Femur (tissue), 1 donor: ENCODE measurements around the gene SYNGAP1.

Experiments
- DNase-seq: peaks from one replicate; pipeline ENCODE4 v3.0.0-alpha.2; 2017

Gene SYNGAP1

GRCh38 chr6:33405386-33405940 lies 14.4 kb upstream of the SYNGAP1 start:
- no peak for DNase-seq

GRCh38 chr6:33406126-33406525 lies 13.7 kb upstream of the SYNGAP1 start:
- no peak for DNase-seq

GRCh38 chr6:33407132-33407718 lies 12.6 kb upstream of the SYNGAP1 start:
- no peak for DNase-seq

GRCh38 chr6:33410050-33410710 lies 9.7 kb upstream of the SYNGAP1 start:
- DNase-seq: peak; percentile 99

DNA sequence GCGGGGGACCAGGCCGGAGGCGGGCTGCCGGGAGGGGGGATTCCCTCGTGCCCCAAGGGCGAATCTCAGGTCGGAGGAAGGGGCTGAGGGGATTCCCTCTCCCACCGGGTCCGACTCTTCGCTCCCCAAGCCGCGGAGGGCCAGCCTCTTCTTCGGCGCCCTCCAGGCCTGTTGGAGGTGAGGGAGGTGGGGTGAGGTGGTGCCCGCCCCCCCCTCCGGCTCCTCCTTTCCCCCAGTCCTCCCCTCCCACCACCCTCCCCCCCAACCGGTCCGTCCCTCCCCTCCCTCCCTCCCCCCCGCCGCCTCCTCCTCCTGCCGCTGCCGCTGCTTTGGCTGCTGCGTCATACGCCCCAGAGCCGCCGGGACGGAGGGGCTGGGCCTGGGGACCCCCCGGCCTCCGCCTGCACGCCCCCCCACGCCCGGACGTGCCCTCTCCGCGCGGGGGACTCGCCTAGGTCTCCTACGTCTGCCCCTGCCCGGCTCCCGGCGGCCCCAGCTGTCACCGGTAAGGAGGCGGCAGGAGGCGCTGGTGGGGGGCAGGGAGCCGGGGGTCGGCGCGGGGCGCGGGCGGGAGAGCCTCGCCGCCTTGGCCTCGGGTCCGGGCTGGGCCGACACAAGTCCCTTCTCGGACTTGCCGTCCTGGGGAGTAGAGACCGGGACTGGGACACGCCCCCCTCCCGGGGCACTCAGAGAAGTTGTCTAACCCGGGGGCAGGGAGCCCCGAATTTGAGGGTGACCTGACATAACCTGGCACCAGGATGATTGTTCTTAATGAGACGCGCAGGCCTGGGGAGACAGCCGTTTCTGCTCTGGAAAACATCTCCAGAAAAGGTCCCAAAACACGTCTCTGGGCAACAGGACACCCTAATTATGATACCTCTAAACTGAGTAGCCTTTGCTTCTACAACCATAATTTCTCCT lies 8.9 kb upstream of the SYNGAP1 start, which contains the start of gene PHF1:
Gene PHF1, plus strand, starts transcription at position 304 of the 921 bp plus-strand sequence. CDS start 1,250 bp downstream, outside the sequence.
- DNase-seq: no peak

- DNase-seq: no peak
Measured at GRCh38 chr6:33411632-33412005, 8.2 kb upstream of the SYNGAP1 start.

DNA sequence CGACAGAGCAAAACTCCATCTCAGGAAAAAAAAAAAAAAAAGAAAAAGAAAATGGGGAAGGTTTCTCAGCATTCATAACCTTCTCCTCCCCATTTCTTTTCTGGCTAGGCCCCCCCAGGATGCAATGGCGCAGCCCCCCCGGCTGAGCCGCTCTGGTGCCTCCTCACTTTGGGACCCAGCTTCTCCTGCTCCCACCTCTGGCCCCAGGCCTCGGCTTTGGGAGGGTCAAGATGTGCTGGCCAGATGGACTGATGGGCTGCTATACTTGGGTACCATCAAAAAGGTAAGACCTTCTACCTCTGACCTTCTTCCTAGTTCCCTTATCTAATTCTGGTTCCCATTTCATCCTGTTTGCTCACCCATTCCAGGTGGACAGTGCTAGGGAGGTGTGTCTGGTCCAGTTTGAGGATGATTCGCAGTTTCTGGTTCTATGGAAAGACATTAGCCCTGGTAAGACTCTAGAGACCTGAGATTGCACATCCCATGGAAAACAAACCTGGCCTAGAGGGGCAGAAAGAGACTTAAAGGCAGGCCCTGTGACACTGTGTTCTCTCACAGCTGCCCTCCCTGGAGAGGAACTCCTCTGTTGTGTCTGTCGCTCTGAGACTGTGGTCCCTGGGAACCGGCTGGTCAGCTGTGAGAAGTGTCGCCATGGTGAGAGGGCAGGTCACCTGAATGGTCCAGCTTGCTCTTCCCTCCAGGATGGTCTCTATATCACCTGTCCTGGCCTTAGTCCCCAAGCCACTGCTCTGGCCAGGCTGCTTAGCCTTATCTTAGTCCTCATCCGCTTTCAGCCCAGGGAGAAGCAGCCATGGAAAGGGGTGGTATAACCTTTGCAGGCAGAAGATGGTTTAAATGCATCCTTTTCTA lies 7.5 kb upstream of the SYNGAP1 start:
- DNase-seq: no peak

DNA sequence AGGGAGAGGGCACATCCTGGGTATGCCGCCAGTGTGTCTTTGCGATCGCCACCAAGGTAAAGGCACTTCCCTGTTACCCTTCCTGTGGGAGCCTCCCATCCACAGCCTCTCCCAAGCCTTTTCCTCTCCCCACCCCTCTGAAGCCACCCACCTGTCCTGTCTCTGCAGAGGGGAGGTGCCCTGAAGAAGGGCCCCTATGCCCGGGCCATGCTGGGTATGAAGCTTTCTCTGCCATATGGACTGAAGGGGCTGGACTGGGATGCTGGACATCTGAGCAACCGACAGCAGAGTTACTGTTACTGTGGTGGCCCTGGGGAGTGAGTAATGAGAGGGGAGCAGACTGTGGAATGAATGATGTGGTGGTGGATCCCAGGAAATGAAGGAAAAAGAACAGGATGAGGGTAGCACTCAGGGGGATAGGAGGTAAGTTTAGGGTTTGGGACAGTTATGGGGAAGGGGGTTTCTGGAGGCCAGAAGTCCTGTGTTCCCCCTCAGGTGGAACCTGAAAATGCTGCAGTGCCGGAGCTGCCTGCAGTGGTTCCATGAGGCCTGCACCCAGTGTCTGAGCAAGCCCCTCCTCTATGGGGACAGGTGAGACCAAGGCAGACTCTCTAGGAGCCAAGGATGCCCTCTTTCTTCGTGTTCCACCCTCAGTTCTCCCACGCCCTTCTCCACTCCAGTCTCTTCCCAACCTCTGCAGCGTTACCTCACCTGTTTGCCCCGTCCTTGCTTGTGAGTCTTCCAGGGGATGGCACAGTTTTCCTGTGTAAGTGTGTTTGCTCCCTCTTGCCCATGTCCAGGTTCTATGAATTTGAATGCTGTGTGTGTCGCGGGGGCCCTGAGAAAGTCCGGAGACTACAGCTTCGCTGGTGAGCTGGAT lies 6.4 kb upstream of the SYNGAP1 start:
- DNase-seq: peak; percentile 10

DNA sequence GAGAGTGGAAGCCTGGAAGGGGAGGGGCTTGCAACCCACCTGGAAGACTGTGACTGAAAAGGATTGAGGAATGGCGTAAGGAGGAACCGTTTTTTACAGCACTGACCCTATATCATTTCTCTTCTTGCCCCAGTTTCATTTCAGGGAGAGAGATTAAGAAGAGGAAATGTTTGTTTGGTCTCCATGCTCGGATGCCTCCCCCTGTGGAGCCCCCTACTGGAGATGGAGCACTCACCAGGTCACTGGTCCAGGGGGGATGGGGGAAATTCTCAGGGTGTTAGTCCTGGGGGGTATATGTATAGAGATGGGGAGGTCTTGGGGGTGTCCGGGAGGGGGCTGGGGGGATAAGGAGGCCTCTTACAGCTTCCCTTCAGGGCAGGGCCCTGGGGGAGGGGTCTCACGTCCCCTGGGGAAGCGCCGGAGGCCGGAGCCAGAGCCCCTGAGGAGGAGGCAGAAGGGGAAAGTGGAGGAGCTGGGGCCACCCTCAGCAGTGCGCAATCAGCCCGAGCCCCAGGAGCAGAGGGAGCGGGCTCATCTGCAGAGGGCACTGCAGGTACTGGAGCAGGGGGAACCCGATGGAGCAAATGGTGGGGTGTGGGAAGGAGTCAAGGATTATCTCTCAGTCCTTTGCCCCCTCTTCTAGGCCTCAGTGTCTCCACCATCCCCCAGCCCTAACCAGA lies 5.1 kb upstream of the SYNGAP1 start:
- DNase-seq: no peak

GRCh38 chr6:33415831-33416230 lies 4.0 kb upstream of the SYNGAP1 start:
- DNase-seq: no peak

DNA sequence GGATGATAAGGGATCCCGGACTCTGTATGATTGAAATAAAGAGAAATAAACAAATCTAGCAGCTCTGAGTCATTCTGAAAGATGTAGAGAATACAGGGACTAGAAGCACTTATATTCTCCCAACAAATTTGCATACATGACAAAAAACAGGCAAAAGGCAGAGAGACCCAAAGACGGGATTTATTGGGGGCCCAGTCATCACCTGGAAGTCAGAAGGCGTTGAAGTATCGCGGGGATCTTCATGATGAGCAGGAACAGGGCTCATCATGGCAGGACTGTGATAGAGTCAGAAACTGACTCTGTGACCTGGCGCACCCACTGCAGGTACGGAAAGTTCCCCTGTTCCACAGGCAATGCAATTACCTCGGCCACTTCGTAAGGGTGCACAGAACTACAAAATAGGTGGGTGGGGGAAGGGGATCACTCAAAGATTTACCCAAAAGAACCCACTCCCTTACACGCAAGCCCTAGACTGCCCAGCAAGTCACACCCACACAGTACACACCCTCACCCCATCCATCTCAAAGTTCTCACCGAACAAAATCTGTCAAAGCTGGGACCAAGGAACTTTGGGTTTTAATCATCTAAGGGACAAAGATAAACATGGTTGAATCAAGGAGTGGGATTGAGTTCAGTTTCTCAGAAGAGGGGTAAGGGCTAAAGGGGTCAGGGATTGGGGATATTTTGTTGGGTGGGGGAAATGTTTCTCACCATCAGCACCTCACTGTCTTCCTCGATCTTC lies 3.3 kb upstream of the SYNGAP1 start:
- DNase-seq: no peak

DNA sequence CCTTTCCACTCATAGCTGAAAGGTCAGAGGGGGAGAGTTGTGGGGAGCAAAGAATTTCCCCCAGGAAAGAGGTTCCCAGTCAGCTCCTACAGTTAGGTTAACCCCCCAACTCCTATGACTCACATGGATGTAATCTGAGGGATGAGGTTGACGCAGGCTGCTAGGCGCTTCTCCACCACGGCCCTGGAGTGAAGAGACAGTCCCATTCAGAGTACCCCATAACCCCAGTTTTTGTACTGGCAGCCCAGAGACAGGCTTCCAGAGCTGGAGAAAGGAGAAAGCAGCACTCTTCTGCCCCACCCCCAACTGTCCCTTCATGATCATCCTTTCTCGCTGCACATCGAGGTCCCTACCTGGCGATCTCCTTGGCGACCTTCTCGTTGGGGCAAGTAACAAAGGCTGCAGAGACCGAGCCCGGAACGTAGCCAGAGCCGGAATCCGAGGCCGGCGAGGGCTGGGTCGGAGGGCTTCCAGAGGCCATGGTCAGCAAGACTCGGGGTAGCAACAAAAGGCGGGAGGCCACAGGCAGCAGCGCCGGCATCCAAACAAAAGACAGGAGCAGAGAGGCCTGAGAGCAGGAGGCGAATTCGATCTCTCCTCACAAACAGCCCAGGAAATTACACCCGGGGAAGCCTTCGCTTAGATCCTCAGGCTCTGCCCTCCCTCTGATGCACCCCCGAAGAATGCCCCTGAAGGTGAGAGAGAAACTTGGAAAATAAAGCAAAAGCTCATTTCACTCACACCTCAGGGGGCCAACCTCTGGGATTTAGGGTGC lies 2.5 kb upstream of the SYNGAP1 start:
- no peak for DNase-seq

- peak; percentile 100 for DNase-seq
Measured at GRCh38 chr6:33417903-33418689, 1.8 kb upstream of the SYNGAP1 start, which contains the start of gene CUTA. Gene CUTA, minus strand, starts transcription at chr6:33418107. Its CDS starts 107 bp downstream, at chr6:33418000.

GRCh38 chr6:33418690-33419291 lies 1.1 kb upstream of the SYNGAP1 start:
- no peak for DNase-seq

DNA sequence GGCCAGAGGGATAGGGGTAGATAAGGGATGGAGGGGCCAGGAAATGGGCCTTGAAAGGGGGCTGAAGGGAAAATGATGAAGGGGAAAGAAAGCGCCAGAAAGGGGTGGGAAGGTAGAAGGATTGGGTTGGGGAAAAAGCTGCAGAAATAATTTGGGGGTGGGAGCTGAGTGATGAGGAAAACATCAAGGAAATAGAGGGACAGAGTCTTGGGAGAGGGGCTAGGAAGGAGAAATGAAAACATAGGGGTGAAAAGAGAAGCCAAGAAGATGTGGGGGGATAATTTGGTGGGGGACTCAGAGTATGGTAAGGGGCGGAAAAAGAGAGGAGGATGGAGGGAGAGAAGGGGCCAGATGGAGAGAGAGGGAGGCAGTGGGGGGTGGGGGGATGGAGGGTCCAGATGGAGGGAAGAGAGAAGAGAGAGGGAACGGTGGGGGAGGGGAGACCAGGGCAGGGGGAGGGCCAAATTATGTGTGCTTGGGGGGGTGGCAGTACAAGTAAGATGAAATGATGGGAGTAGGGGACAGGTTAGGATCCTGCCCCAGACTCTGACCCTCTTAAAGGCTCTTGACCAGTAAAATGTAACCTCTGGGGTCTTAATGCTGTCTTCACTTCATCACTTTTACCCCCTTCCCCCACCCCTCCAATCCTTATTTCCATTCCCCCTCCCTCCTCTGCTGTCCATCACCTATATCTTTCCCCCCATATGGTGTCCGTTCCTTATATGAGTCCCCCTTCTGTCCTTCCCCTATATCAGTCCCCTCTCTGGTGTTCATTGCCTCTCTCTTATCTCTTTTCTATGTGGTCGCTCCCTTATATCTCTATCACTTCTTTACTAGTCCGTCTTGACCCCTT lies 852 bp downstream of the SYNGAP1 start:
- no peak for DNase-seq

DNA sequence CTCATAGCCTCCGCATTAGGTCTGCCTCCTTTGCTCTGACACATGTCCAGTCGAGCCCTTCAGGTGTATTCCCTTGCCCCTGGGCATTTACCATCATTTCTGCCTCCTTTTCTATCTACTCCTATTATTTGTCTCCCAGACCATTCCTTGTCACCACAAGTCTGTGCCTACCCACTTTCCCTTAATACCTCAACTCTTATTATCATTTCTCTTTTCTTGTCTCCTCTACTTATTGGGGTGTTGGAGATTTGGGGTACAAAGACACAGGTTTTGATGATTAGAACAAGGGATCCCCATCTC lies 1.4 kb downstream of the SYNGAP1 start:
- no peak for DNase-seq

DNA sequence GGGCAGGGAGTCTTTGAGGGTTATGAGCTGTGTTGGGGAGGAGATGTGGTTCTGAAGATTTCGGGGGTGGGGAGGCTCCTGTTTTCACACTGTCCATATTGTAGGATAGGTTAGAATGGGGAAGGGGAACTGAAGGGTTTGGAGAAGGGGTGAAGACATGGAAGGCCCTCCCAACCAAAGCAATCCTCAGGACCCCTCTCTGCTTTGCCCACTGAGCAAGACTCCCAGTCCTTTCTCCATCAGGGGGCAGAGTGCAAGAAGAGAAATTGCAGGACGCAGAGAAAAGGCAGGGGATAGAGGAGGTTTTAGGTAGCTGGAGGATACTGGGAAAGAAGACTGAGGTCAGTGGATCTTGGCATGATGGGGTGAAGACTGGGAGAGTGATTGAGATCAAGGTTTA lies 3.9 kb downstream of the SYNGAP1 start:
- no peak for DNase-seq
